ENCODE data around the gene PARP14. TPM values are rescaled to one million over a fixed set of nuclear protein-coding genes. Genes with fewer than 3 reads are reported as not detected.

The PARP14 gene
- polyA plus RNA-seq, 1 donor from 2014 or later: not detected

DNA sequence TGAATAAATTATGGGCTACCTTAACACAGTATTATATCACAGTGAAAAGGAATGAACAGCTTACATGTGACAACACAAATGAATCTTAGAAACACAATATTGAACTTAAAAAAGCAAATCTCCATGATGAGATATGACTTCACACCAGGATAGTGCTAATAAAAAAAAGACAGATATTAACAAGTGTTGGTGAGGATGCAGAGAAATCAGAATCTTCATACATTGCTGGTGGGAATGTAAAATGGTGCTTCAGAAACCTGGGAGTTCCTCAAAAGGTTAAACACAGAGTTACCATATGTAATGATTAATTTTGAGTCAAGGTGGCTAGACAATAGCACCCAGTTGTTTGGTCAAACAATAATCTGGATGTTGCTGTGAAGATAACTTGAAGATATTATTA, 61.6 kb downstream of the PARP14 start:
- no peak overlapping the region for H3K9ac ChIP-seq (ENCODE audit: low read length)
- no peak overlapping the region for H3K4me3 ChIP-seq (ENCODE audit: low read length)
- no peaks in the 10 kb centered on the region for H3K36me3 ChIP-seq (ENCODE audit: insufficient read depth, low read length)
- TF ChIP-seq, protein P1, sequence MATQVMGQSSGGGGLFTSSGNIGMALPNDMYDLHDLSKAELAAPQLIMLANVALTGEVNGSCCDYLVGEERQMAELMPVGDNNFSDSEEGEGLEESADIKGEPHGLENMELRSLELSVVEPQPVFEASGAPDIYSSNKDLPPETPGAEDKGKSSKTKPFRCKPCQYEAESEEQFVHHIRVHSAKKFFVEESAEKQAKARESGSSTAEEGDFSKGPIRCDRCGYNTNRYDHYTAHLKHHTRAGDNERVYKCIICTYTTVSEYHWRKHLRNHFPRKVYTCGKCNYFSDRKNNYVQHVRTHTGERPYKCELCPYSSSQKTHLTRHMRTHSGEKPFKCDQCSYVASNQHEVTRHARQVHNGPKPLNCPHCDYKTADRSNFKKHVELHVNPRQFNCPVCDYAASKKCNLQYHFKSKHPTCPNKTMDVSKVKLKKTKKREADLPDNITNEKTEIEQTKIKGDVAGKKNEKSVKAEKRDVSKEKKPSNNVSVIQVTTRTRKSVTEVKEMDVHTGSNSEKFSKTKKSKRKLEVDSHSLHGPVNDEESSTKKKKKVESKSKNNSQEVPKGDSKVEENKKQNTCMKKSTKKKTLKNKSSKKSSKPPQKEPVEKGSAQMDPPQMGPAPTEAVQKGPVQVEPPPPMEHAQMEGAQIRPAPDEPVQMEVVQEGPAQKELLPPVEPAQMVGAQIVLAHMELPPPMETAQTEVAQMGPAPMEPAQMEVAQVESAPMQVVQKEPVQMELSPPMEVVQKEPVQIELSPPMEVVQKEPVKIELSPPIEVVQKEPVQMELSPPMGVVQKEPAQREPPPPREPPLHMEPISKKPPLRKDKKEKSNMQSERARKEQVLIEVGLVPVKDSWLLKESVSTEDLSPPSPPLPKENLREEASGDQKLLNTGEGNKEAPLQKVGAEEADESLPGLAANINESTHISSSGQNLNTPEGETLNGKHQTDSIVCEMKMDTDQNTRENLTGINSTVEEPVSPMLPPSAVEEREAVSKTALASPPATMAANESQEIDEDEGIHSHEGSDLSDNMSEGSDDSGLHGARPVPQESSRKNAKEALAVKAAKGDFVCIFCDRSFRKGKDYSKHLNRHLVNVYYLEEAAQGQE (IDR thresholded peaks at IDR 0.05; ENCODE audit: borderline replicate concordance): no peak
- TF ChIP-seq POLR2AphosphoS5 (IDR thresholded peaks at IDR 0.05) (no peak), RAD21 (conservative IDR thresholded peaks at IDR 0.05) (no peak), EP300 (conservative IDR thresholded peaks at IDR 0.05; ENCODE audit: poor library complexity, severe bottlenecking) (no peak), TAF1 (IDR thresholded peaks at IDR 0.05; ENCODE audit: low read depth) (no peak), SMC3 (conservative IDR thresholded peaks at IDR 0.05; ENCODE audit: poor library complexity) (no peak), MXI1 (conservative IDR thresholded peaks at IDR 0.05; ENCODE audit: poor library complexity, severe bottlenecking) (no peak), EZH2 (IDR thresholded peaks at IDR 0.05; ENCODE audit: borderline replicate concordance, insufficient read depth, low read length, poor library complexity, severe bottlenecking) (no peak)
- TF ChIP-seq, protein P2, sequence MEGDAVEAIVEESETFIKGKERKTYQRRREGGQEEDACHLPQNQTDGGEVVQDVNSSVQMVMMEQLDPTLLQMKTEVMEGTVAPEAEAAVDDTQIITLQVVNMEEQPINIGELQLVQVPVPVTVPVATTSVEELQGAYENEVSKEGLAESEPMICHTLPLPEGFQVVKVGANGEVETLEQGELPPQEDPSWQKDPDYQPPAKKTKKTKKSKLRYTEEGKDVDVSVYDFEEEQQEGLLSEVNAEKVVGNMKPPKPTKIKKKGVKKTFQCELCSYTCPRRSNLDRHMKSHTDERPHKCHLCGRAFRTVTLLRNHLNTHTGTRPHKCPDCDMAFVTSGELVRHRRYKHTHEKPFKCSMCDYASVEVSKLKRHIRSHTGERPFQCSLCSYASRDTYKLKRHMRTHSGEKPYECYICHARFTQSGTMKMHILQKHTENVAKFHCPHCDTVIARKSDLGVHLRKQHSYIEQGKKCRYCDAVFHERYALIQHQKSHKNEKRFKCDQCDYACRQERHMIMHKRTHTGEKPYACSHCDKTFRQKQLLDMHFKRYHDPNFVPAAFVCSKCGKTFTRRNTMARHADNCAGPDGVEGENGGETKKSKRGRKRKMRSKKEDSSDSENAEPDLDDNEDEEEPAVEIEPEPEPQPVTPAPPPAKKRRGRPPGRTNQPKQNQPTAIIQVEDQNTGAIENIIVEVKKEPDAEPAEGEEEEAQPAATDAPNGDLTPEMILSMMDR (IDR thresholded peaks at IDR 0.05; ENCODE audit: poor library complexity, severe bottlenecking): no peak
- H3K79me2 ChIP-seq (replicated peaks; ENCODE audit: insufficient read depth, low read length): no peaks in the 10 kb centered on the region
- no peaks in the 10 kb centered on the region for H3K9me3 ChIP-seq (ENCODE audit: low read length)
- H3K4me2 ChIP-seq (ENCODE audit: low read length): no peak overlapping the region
- no peaks in the 10 kb centered on the region for H3F3A ChIP-seq (ENCODE audit: insufficient read depth, low read length, poor library complexity, severe bottlenecking)
- no peak overlapping the region for H3K27ac ChIP-seq (ENCODE audit: low read length)
- H3K9me2 ChIP-seq (ENCODE audit: insufficient read depth, low read length): no peaks in the 10 kb centered on the region
- H2AFZ ChIP-seq (ENCODE audit: low read depth, low read length): no peak overlapping the region
- no peaks in the 10 kb centered on the region for H3K27me3 ChIP-seq (ENCODE audit: insufficient read depth, low read depth, low read length)
- H4K20me1 ChIP-seq (ENCODE audit: insufficient read depth): no peaks in the 10 kb centered on the region

DNA sequence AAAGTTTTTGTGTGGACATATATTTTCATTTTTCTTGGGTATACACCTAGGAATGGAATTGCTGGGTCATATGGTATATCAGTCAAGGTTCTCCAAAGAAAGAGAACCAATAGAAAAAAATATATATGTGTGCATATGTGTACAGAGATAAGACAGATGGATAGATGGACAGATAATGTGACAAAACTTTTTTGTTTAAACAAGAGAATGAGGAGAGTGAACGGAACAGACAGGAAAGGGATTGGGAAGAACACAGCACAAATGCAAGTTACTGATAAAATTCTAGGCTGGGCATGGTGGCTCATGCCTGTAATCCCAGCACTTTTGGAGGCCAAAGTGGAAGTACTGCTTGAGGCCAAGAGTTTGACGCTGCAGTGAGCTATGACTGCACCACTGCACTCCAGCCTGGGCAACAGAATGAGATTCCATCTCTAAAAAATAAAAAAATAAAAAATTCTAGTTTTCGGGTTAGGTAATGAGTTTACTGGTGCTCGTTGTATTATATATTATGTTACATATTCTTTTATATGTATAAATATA, 63.0 kb downstream of the PARP14 start:
- Histone ChIP-seq H4K20me1 (ENCODE audit: insufficient read depth) (no peaks in the 10 kb centered on the region), H3K4me2 (ENCODE audit: low read length) (no peak overlapping the region), H3K27ac (ENCODE audit: low read length) (no peak overlapping the region), H3K9me2 (ENCODE audit: insufficient read depth, low read length) (no peaks in the 10 kb centered on the region), H3K27me3 (ENCODE audit: insufficient read depth, low read depth, low read length) (no peaks in the 10 kb centered on the region), H3K36me3 (ENCODE audit: insufficient read depth, low read length) (no peaks in the 10 kb centered on the region), H3F3A (ENCODE audit: insufficient read depth, low read length, poor library complexity, severe bottlenecking) (no peaks in the 10 kb centered on the region), H3K79me2 (replicated peaks; ENCODE audit: insufficient read depth, low read length) (no peaks in the 10 kb centered on the region), H2AFZ (ENCODE audit: low read depth, low read length) (no peak overlapping the region), H3K4me3 (ENCODE audit: low read length) (no peak overlapping the region), H3K9me3 (ENCODE audit: low read length) (no peaks in the 10 kb centered on the region), H3K9ac (ENCODE audit: low read length) (no peak overlapping the region)
- TF ChIP-seq MXI1 (conservative IDR thresholded peaks at IDR 0.05; ENCODE audit: poor library complexity, severe bottlenecking): no peak
- TF ChIP-seq EZH2 (IDR thresholded peaks at IDR 0.05; ENCODE audit: borderline replicate concordance, insufficient read depth, low read length, poor library complexity, severe bottlenecking): no peak
- no peak for TF ChIP-seq EP300 (conservative IDR thresholded peaks at IDR 0.05; ENCODE audit: poor library complexity, severe bottlenecking)
- TF ChIP-seq, protein P1 (IDR thresholded peaks at IDR 0.05; ENCODE audit: borderline replicate concordance): no peak
- no peak for TF ChIP-seq TAF1 (IDR thresholded peaks at IDR 0.05; ENCODE audit: low read depth)
- TF ChIP-seq SMC3 (conservative IDR thresholded peaks at IDR 0.05; ENCODE audit: poor library complexity): no peak
- TF ChIP-seq POLR2AphosphoS5 (IDR thresholded peaks at IDR 0.05): no peak
- no peak for TF ChIP-seq RAD21 (conservative IDR thresholded peaks at IDR 0.05)
- TF ChIP-seq, protein P2 (IDR thresholded peaks at IDR 0.05; ENCODE audit: poor library complexity, severe bottlenecking): no peak

Data from neural cell (in vitro differentiated cells).